WERI-Rb-1 (cell line): ENCODE results near the gene ZNF606.

Source experiments
- DNase-seq: peaks from one replicate; pipeline ENCODE4 v3.0.0-alpha.2; 2020
- H3K27ac ChIP-seq: fragments of 250-450 bp; sonication (Bioruptor Pico); 2 replicates; pipeline ENCODE4 v1.5.1; 2020; ENCODE audit warnings: mild to moderate bottlenecking, moderate library complexity
- H3K27me3 ChIP-seq: fragments of 250-450 bp; sonication (Bioruptor Pico); 2 replicates; pipeline ENCODE4 v1.5.1; 2021; ENCODE audit warnings: mild to moderate bottlenecking, low read depth, moderate library complexity; ENCODE audit not compliant: insufficient read depth, severe bottlenecking
- H3K36me3 ChIP-seq: fragments of 250-450 bp; sonication (Bioruptor Pico); 2 replicates; pipeline ENCODE4 v1.5.1; 2020; ENCODE audit warnings: mild to moderate bottlenecking, moderate library complexity
- H3K4me3 ChIP-seq: 2 replicates; pipeline ENCODE4 v1.5.1; 2011; ENCODE audit warnings: low read depth, mild to moderate bottlenecking, control low read depth, low read length
- H3K9me3 ChIP-seq: fragments of 250-450 bp; sonication (Bioruptor Pico); 2 replicates; pipeline ENCODE4 v1.5.1; 2021; ENCODE audit warnings: mild to moderate bottlenecking, moderate library complexity; ENCODE audit not compliant: severe bottlenecking
- TF ChIP-seq, protein P1 (sequence below): IDR thresholded peaks from 2 replicates; pipeline ENCODE4 v1.5.1; 2011; ENCODE audit warnings: low read depth, mild to moderate bottlenecking, control low read depth, inconsistent platforms, low read length

Gene ZNF606

DNA sequence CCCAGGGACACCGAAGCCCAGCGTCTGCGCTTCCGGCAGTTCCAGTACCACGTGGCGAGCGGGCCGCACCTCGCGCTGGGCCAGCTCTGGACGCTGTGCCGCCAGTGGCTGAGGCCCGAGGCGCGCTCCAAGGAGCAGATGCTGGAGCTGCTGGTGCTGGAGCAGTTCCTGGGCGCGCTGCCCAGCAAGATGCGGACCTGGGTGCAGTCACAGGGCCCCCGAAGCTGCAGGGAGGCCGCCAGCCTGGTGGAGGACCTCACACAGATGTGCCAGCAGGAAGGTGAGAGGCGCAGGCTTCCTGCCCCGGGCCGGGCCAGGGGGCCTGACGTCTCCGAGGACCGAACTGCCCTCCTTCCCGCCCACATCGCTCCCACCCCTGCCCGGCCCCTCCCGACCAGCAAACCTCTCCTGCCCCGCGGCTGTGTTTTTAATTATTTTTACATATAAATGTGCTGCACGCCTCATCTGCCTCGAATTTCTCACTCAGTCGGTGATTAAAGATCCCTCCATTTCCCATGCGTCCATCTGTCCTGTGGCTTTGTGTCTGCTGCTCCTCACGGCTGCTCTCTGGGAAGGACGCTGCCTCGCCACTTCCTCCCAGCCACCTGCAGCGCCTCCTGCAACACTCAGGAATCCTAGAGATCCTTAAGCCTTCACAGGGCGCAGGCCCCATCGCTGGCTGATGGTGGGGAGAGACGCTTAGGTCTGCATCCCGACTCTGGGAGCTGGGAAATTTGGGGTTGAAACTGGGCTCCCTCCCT is 35.5 kb upstream of the ZNF606 start:
- no peaks in the 10 kb centered on the region; the same call in 1 of the 2 replicates for H3K36me3 ChIP-seq
- peaks cover under 1% of the 10 kb centered on the region for H3K9me3 ChIP-seq
- no peak overlapping the region for H3K4me3 ChIP-seq
- TF ChIP-seq, protein P1, sequence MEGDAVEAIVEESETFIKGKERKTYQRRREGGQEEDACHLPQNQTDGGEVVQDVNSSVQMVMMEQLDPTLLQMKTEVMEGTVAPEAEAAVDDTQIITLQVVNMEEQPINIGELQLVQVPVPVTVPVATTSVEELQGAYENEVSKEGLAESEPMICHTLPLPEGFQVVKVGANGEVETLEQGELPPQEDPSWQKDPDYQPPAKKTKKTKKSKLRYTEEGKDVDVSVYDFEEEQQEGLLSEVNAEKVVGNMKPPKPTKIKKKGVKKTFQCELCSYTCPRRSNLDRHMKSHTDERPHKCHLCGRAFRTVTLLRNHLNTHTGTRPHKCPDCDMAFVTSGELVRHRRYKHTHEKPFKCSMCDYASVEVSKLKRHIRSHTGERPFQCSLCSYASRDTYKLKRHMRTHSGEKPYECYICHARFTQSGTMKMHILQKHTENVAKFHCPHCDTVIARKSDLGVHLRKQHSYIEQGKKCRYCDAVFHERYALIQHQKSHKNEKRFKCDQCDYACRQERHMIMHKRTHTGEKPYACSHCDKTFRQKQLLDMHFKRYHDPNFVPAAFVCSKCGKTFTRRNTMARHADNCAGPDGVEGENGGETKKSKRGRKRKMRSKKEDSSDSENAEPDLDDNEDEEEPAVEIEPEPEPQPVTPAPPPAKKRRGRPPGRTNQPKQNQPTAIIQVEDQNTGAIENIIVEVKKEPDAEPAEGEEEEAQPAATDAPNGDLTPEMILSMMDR = 0 out of 2 replicates have a peak, but pooled peaks have one; percentile 3
- peak overlapping the region; percentile 42 for H3K27ac ChIP-seq
- peak; percentile 68 for DNase-seq
- H3K27me3 ChIP-seq = no peaks in the 10 kb centered on the region

DNA sequence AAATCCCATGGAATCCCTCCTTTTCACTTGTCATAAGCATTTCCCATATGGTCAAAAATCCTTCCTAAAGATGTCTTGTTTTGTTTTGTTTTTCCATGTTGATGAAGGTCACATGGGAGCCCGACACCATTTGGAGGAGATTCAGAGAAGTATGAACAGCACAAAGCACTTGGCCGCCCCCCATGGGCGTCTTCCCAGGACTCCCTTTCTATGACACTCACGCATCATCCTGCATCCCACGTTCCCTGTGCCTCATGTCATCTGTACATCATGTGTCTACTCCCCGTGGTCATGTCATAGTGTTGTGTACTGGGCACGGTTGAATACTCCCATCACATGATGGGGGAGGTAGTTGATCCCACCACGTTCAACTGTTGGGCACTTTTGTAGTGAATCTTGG is 33.2 kb upstream of the ZNF606 start:
- H3K27ac ChIP-seq = no peak overlapping the region
- H3K9me3 ChIP-seq = peaks cover 2% of the 10 kb centered on the region
- no peaks in the 10 kb centered on the region for H3K36me3 ChIP-seq
- no peak overlapping the region for H3K4me3 ChIP-seq
- TF ChIP-seq, protein P1 = no peak
- no peak for DNase-seq
- no peaks in the 10 kb centered on the region for H3K27me3 ChIP-seq

DNA sequence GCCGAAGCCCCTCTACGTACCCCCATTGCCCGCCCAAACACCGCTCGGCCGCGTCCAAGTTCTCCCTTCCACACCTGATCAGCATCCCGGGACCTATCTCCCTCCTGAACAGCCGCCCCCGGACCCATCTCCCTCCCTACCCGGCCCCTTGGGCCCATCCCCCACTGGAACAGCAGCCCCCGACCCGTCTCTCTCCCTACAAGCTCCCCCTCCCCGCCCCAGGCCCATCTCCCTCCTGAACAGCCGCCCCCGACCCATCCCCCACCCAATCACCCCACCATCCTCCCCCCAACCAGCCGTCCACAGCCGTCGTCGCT is 31.8 kb upstream of the ZNF606 start:
- Histone ChIP-seq H3K27ac (peak overlapping the region; percentile 82), H3K4me3 (peak overlapping the region; percentile 69), H3K27me3 (no peaks in the 10 kb centered on the region), H3K36me3 (no peaks in the 10 kb centered on the region), H3K9me3 (peaks cover 2% of the 10 kb centered on the region)
- peak; percentile 35 for DNase-seq
- TF ChIP-seq, protein P1 = no peak

DNA sequence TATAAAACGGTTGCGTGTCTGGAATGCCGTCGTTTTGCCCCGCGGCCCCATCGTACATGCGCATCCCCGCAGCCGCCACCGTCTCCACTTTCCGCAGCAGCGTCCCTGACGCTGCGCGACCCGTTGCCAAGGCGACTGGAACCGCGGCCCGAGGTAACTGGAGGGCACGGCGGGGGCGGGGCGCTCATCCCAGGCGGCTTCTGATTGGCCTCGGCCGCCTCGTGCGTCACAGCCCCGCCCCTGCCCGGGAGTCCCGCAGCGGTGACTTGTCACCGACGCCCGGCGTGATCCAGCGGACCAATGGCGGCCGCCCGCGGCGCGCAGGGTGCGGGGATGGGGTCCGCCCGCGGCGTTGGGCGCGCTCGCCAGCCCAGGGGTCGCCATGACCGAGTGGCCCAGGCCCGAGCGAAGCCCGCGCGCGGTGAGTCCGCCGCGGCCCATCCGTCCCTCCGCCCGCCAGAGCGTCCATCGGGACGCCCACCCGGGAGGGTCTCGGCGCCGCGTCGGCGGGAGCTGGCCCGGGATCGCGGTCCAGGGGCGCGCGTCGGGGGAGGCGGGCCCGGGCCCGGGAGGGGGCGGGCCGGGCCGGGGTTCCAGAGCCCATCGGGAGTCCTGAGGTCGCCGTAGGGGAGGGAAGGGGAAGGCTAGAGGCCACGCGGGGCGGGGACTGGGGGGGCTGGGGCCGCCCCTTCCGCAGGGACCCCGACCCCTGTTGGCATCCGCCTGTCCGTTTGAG is 31.3 kb upstream of the ZNF606 start, which contains the start of gene ZSCAN1:
Gene ZSCAN1 (plus strand): TSS at position 285 of the 736 bp plus-strand sequence. CDS start 3,812 bp downstream, outside the sequence.
- Histone ChIP-seq H3K4me3 (peak within 1 kb of the TSS; percentile 69), H3K27ac (peak within 1 kb of the TSS; percentile 82), H3K27me3 (no peaks in the 10 kb centered on the region), H3K9me3 (peaks cover 2% of the 10 kb centered on the region), H3K36me3 (no peaks in the 10 kb centered on the region)
- TF ChIP-seq, protein P1 = no peak
- DNase-seq = peak; percentile 98

DNA sequence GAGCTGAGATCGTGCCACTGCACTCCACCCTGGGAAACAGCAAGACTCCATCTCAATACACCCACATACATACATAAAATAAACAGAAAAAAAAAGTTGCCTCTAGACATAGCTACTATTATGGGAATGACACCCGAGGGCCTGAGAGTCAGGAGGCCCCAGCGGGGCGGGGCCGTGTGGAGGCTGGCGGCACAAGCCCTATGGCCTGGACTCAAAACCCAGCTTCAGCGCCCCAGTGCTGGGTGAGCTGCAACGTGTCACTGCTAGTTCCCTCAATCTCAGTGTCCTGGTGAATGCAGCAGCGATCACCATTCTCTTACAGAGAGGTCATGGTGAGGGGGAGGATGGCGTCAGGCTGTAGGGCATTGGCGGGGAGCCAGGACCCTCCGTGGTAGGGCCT is 22.0 kb upstream of the ZNF606 start:
- no peak for DNase-seq
- Histone ChIP-seq H3K27me3 (no peaks in the 10 kb centered on the region), H3K4me3 (no peak overlapping the region), H3K36me3 (no peaks in the 10 kb centered on the region), H3K9me3 (peaks cover 2% of the 10 kb centered on the region), H3K27ac (no peak overlapping the region)
- TF ChIP-seq, protein P1 = no peak
